ENCODE data around the gene DLG2. TPM values are rescaled to one million over a fixed set of nuclear protein-coding genes. Genes with fewer than 3 reads are reported as not detected.

DLG2 gene
- total and polyA plus RNA-seq, 9 of the 15 experiments (the other 6 are each of a cell fraction or from before 2014, with no cell fraction given) = 0.52 to 1.6 (median 0.95) TPM

DNA sequence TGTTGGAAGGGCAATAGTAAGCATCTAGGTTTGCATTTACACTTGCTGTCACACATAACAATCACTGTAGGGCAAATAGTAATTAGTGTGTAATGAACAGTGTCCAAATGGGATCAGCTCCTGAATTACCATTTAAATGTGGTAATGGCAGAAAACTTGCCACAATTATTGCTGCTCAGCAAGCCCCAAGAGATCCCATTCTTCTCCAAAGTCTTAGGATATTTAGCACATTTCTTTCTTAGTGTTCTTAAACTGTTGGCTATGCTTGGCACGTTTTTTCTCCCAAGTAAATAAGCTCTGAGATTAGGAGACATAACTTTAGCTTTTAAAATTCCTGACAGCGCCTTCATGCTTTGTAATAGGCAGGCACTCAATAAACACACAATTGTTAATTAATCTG lies 1037.0 kb downstream of the DLG2 start:
- Histone ChIP-seq H3K9me3 (replicated peaks; ENCODE audit: control insufficient read depth, insufficient read depth, low read depth, low read length) (0 out of 2 replicates have a peak, but pooled peaks cover 2% of the 10 kb centered on the region), H3K36me3 (ENCODE audit: control insufficient read depth, insufficient read depth, low read length) (no peaks in the 10 kb centered on the region), H3K27ac (ENCODE audit: extremely low read depth, low read depth, low read length) (no peak overlapping the region), H2AFZ (ENCODE audit: low read depth, low read length) (no peak overlapping the region), H3K4me3 (no peak overlapping the region), H3K79me2 (ENCODE audit: control insufficient read depth, insufficient read depth, low read length) (no peaks in the 10 kb centered on the region), H3K4me2 (ENCODE audit: insufficient read depth, low read length) (no peak overlapping the region), H3K9ac (ENCODE audit: insufficient read depth in 1 of 2, low read depth in 2 of 2, low read length in 2 of 2) (no peak overlapping the region), H3K27me3 (ENCODE audit: control insufficient read depth in 2 of 2, insufficient read depth in 2 of 2, low read length in 2 of 2) (no peaks in the 10 kb centered on the region), H3K9me1 (ENCODE audit: control insufficient read depth, insufficient read depth, low read length) (no peaks in the 10 kb centered on the region), H3K4me1 (replicated peaks in 1 of 2; ENCODE audit: control insufficient read depth in 2 of 2, insufficient read depth in 2 of 2, low read length in 2 of 2) (no peaks in the 10 kb centered on the region), H4K20me1 (replicated peaks; ENCODE audit: control insufficient read depth, insufficient read depth, low read length) (no peaks in the 10 kb centered on the region)
- intact Hi-C loops (cut with micrococcal nuclease) = no loop called here
- no peak for DNase-seq (ENCODE audit: extremely low read depth in 1 of 4, low spot score in 3 of 4)
- no peak for TF ChIP-seq MTA1 (IDR thresholded peaks at IDR 0.05; ENCODE audit: borderline replicate concordance)
- TF ChIP-seq, protein P1, sequence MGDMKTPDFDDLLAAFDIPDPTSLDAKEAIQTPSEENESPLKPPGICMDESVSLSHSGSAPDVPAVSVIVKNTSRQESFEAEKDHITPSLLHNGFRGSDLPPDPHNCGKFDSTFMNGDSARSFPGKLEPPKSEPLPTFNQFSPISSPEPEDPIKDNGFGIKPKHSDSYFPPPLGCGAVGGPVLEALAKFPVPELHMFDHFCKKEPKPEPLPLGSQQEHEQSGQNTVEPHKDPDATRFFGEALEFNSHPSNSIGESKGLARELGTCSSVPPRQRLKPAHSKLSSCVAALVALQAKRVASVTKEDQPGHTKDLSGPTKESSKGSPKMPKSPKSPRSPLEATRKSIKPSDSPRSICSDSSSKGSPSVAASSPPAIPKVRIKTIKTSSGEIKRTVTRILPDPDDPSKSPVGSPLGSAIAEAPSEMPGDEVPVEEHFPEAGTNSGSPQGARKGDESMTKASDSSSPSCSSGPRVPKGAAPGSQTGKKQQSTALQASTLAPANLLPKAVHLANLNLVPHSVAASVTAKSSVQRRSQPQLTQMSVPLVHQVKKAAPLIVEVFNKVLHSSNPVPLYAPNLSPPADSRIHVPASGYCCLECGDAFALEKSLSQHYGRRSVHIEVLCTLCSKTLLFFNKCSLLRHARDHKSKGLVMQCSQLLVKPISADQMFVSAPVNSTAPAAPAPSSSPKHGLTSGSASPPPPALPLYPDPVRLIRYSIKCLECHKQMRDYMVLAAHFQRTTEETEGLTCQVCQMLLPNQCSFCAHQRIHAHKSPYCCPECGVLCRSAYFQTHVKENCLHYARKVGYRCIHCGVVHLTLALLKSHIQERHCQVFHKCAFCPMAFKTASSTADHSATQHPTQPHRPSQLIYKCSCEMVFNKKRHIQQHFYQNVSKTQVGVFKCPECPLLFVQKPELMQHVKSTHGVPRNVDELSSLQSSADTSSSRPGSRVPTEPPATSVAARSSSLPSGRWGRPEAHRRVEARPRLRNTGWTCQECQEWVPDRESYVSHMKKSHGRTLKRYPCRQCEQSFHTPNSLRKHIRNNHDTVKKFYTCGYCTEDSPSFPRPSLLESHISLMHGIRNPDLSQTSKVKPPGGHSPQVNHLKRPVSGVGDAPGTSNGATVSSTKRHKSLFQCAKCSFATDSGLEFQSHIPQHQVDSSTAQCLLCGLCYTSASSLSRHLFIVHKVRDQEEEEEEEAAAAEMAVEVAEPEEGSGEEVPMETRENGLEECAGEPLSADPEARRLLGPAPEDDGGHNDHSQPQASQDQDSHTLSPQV (IDR thresholded peaks at IDR 0.05) = no peak
- TF ChIP-seq FOXP1 (CRISPR knock-in tag; IDR thresholded peaks at IDR 0.05) = no peak
- TF ChIP-seq TRIM28 (IDR thresholded peaks at IDR 0.05) = no peak
- no peak for TF ChIP-seq POLR2AphosphoS5 (IDR thresholded peaks at IDR 0.05; ENCODE audit: control insufficient read depth, insufficient read depth, low read depth, low read length)
- TF ChIP-seq, protein P2, sequence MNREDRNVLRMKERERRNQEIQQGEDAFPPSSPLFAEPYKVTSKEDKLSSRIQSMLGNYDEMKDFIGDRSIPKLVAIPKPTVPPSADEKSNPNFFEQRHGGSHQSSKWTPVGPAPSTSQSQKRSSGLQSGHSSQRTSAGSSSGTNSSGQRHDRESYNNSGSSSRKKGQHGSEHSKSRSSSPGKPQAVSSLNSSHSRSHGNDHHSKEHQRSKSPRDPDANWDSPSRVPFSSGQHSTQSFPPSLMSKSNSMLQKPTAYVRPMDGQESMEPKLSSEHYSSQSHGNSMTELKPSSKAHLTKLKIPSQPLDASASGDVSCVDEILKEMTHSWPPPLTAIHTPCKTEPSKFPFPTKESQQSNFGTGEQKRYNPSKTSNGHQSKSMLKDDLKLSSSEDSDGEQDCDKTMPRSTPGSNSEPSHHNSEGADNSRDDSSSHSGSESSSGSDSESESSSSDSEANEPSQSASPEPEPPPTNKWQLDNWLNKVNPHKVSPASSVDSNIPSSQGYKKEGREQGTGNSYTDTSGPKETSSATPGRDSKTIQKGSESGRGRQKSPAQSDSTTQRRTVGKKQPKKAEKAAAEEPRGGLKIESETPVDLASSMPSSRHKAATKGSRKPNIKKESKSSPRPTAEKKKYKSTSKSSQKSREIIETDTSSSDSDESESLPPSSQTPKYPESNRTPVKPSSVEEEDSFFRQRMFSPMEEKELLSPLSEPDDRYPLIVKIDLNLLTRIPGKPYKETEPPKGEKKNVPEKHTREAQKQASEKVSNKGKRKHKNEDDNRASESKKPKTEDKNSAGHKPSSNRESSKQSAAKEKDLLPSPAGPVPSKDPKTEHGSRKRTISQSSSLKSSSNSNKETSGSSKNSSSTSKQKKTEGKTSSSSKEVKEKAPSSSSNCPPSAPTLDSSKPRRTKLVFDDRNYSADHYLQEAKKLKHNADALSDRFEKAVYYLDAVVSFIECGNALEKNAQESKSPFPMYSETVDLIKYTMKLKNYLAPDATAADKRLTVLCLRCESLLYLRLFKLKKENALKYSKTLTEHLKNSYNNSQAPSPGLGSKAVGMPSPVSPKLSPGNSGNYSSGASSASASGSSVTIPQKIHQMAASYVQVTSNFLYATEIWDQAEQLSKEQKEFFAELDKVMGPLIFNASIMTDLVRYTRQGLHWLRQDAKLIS (CRISPR knock-in tag; IDR thresholded peaks at IDR 0.05) = no peak
- TF ChIP-seq ZNF347 (CRISPR knock-in tag; IDR thresholded peaks at IDR 0.05; ENCODE audit: low read depth) = no peak
- TF ChIP-seq CXXC5 (CRISPR knock-in tag; IDR thresholded peaks at IDR 0.05) = no peak
- no peak for TF ChIP-seq PHB (CRISPR knock-in tag; IDR thresholded peaks at IDR 0.05)
- TF ChIP-seq NR3C1 (CRISPR knock-in tag; IDR thresholded peaks at IDR 0.05) = no peak
- TF ChIP-seq, protein P3, sequence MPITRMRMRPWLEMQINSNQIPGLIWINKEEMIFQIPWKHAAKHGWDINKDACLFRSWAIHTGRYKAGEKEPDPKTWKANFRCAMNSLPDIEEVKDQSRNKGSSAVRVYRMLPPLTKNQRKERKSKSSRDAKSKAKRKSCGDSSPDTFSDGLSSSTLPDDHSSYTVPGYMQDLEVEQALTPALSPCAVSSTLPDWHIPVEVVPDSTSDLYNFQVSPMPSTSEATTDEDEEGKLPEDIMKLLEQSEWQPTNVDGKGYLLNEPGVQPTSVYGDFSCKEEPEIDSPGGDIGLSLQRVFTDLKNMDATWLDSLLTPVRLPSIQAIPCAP (CRISPR knock-in tag; IDR thresholded peaks at IDR 0.05; ENCODE audit: borderline replicate concordance) = no peak
- no peak for TF ChIP-seq CHD1 (IDR thresholded peaks at IDR 0.05; ENCODE audit: low read length)
- FAIRE-seq = no peak
- WGBS (ENCODE audit: insufficient coverage, low coverage, missing lambda C conversion rate) = 0% methylated on average over 2 of the region's 2 CpGs
- BruUV-seq (replicated peaks) = no TSS peak
- POLR2A ChIA-PET = no interaction called here
- CTCF ChIA-PET (ENCODE audit: low intra/inter-chr PET ratio) = no interaction called here
- no peak for ATAC-seq
- in situ Hi-C loops (cut with MboI) = no loop called here

Data from K562 (cell line).